RPMI7951 (cell line): ENCODE data around the gene ENPP7. TPM values are rescaled to one million over a fixed set of nuclear protein-coding genes. Genes with fewer than 3 reads are reported as not detected.
A peak's percentile ranks its signal among the peaks of the same experiment; 100 is the strongest.

Experiments used
- DNase-seq: peaks from one replicate; pipeline ENCODE4 v3.0.0-alpha.2; 2012; ENCODE audit warnings: low read depth
- total RNA-seq: library from RNA; depleted of rRNA; stranded (reverse); fragments of >200 nt; shearing (Covaris generic); gene quantifications from 2 replicates; pipeline ENCODE4 v1.2.3, GENCODE V29; 2014

The ENPP7 gene
- total RNA-seq, 1 experiment from 2014 or later = not detected

DNA sequence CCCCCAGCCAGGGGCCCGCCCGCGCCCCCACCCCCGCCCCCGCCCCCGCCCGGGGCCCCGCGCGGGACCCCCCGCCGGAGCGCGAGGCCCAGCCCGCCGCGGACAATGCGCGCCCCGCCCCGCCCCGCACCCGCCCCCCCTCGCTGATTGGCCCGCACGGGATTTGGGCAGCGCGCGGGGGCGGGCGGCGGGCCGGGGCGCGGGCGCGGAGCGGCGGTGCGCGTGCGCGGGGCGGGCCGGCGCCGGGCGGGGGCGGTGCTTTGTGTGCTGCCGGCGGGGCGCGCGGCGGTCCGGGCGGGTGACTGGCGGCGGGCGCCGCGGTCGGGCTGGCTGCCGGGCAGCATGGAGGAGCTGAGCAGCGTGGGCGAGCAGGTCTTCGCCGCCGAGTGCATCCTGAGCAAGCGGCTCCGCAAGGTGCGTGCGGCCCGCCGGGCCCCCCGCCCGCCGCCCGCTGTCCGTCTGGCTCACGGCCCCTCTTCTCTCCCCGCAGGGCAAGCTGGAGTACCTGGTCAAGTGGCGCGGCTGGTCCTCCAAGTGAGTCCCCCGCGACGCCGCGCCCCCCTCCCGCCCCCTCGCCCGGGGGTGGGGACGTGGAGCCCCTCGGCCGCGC lies 47.3 kb downstream of the ENPP7 start, which contains the start of gene CBX2:
Gene CBX2, plus strand, starts transcription at position 255 of the 610 bp plus-strand sequence. Its CDS starts 88 bp downstream, at position 343.
- DNase-seq = peak; percentile 68

DNA sequence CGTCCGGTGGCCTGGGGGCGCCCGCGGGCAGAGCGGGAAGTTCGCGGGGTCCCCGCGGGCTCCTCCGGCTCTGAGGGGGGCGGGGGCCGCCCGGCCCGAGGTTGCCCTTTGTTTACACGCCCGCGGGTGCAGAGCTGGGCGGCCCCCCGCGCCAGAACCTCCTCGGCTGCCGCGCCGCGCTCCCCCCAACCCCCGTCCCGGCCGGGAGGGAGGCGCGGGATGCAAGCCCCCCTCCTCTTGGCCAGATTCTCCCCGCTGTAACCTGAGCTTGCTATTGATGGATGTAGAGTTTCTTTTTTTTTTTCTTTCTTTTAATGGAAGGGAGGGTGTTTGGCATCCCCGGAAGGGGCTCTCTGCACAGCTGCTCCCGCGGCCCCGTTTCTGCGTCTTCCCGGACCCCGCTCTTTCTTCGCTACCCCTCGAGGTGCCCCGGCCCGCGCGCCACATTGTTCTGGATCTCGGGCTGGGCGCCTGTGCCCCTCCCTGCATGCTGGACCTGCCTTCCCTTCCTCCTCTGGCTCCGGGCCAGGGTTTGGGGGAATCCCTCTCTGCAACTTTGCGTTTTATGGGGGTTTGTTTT lies 47.9 kb downstream of the ENPP7 start:
- peak; percentile 26 for DNase-seq

DNA sequence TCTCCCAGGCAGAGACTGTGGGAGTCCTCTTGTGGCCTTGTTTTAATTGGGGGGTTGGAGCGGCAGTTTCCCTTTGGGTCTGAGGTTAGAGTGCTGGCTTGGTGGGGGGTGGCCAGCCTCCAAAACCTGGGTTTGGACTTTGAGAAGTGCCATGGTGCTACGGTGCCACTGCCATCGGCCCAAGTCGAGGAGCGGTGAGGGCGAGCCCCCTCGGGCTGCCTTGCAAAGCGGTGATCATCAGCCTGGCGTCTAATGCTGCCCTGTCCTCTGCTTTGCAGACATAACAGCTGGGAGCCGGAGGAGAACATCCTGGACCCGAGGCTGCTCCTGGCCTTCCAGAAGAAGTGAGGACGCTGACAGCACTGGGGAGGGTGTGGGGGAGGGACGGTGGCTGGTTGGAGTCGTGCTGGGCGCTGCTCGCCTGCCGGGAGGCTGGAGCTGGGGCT lies 48.4 kb downstream of the ENPP7 start:
- DNase-seq = no peak

DNA sequence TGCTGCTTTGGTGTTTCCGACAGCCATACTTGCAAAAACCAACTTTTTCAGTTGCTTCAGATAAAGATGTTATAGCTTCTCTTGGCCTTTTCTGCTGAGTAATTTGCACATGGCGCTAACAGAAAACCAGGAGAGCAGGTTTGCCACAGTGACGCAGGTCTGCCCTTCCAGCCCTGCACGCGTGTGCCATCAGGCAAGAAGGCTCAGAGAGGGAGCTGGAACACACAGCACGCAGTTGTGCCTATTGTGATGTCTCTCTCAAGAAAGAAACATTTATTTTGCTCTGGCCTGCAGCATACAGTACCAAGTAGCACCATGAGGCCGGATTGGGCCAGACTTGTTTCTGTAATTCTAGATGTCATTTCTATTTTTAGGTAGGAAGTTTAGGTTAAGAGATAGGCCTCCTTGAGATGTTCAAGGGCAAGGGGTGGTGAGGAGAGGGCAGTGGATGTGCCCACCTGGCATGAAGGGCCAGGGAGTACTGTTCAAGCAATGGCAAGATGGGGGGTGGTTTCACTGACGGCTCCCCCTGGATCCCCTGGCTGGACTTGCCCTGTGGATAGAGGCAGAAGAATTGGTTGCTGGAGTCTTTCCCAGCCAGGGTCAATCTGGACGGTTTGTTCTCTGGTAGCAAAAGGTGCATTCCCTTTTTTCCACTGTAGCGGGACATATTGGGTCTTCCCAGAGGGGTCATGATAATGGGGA lies 49.1 kb downstream of the ENPP7 start:
- no peak for DNase-seq

DNA sequence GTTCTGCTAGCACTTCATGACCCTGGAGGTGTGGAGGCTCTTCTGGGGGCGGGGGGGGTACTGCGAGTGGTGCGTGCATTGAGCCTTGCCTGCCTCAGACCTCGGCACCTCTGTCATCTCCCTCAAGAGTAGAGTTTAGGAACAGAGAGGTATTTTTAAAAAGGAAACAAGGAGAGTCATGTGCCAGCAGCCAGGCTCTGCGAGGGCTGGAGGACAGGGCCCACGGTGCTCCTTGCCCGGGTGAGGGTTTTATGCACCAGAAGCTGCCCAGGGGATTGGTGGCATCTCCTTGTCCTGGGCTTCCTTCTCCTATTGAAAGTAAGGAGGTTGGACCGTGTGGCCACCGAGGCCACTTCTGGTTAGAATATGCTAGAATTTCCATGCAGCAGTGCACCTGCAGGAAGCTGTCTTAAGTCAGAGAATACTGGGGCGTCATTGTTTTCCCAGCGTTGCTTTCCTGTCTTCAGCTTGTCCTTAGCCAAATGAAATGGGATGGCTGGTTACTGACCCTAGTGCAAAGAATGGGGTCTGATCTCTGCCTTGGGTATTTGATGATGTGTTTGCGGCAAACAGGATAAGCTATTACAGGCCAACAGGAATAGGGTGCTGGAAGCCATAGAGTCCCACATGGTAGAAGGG lies 50.4 kb downstream of the ENPP7 start:
- no peak for DNase-seq

DNA sequence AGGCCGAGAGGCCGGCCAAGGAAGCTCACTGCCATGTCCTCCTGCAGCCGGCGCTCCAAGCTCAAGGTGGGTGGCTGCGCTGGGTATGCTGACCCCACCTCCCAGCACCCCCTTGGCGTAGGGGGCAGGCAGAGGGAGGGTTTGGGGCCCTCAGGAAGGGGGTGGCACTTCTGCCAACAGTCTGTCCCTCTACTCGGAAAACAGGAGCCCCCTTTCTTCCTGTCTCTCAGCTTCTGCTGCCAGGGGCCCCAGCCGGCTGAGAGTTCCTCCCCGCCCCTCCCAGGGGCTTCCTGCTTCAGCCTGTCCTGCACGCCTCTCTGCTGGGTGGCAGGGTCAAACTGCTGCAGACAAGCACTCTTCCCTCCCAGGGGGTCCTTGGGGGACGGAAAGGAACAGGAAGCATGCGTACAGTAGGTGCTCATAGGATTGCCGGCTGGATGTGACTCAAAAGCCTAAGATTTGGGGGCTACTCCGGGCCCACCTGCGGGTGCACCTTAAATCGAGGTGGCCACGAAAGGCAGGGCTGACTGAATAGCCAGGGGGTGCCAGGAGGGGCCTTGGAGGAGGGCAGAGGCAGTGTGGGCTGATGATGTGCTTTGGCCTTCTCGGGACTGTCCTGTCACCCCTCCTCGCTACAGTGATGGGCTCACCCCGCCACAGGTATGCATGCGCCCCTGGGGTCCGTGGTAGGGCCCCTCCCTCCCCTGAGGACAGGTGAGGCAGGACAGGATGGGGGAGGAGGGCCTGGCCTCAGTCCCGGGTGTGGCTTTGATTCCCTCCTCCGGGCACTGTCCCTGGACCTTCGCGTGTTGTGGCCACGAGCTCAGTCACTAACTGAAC lies 51.2 kb downstream of the ENPP7 start:
- no peak for DNase-seq

DNA sequence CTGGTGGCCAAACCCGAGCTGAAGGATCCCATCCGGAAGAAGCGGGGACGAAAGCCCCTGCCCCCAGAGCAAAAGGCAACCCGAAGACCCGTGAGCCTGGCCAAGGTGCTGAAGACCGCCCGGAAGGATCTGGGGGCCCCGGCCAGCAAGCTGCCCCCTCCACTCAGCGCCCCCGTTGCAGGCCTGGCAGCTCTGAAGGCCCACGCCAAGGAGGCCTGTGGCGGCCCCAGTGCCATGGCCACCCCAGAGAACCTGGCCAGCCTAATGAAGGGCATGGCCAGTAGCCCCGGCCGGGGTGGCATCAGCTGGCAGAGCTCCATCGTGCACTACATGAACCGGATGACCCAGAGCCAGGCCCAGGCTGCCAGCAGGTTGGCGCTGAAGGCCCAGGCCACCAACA lies 53.1 kb downstream of the ENPP7 start:
- no peak for DNase-seq

DNA sequence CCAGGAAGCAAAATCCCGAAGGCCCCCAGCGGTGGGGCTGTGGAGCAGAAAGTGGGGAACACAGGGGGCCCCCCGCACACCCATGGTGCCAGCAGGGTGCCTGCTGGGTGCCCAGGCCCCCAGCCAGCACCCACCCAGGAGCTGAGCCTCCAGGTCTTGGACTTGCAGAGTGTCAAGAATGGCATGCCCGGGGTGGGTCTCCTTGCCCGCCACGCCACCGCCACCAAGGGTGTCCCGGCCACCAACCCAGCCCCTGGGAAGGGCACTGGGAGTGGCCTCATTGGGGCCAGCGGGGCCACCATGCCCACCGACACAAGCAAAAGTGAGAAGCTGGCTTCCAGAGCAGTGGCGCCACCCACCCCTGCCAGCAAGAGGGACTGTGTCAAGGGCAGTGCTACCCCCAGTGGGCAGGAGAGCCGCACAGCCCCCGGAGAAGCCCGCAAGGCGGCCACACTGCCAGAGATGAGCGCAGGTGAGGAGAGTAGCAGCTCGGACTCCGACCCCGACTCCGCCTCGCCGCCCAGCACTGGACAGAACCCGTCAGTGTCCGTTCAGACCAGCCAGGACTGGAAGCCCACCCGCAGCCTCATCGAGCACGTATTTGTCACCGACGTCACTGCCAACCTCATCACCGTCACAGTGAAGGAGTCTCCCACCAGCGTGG lies 53.7 kb downstream of the ENPP7 start:
- DNase-seq = no peak

DNA sequence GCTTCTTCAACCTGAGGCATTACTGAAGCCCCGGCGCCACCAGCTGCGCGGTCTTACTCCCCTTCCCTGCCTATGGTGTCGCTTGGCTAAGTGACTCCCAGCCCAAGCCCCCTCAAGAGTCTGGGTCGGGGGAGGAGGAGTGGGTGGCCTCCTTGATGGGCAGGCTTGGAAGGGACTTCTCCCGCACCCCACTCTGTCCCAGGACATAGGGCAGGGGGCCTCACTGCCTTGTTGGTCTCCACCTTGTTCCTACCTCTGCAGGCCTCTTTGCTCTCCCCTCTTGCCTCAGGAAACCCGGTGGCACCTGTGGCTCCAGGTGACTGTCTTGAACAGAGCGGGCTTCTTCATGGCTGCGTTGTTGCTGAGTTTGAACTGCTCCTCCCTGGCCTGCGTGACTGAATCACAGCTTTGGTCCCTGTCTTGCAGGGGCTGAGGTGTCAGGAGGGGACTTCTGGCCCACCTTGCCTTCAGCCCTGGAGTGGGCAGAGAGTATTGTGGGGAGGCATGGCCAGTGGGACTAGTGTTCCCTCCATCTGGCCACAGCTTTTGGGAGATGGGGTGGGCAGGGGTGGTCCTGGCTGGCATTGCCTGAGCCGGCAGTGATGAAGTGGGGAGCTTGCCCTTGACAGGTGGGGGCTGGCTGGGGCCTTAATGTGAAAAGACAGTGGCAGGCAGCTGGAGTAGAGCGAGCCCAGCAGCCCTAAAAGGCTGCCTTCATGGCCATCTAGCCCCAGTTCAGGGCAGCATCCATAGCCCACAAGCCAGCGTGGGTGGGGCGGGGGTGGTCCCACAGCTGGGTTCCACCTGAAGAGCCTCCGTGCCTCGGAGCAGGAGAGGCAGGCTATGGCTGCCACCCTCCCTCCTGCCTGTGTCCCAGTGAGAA lies 54.5 kb downstream of the ENPP7 start:
- DNase-seq = no peak

DNA sequence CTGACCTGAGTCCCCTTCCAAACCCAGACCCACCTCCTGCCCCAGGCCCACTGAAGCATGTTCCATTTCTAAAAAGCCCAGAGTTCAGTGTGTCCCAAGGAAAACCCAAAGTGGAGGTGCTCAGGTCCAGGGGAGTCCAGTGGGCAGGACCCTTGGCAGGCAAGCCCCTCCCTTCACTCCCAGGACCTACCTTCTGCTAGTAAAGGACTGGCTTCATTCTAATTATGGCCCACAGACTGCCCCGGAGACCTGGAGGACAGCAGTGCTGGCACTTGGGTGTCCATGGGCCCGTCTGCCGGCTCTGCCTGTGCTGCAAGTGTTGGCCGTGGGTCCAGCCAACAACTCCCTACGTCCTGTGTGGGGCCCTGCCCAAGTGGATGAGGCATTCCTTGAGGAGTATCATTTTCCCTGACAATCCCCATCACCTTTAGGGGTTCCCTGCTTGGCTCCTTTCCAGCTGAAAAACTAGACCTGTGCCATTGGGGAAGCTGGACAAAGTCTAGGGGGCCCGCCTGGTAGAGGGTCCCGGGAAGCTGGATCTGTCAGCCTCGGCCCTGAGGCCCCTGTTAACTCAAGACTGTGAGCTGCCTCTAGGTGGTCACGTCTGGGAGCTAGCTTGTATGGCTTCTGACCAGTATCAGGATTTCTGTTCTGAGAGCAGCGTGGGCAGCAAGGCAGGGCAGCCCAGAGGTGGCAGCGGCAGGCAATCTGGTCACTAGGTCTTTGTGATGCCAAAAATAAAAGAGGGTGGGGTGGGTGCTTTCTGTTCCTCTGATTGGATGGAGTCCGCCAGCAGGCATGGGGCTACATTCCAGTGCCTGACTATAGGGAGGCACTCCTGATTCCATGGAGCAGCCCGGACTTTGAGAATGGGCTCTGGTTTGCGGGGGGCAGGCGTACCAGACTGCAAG lies 55.4 kb downstream of the ENPP7 start:
- no peak for DNase-seq

DNA sequence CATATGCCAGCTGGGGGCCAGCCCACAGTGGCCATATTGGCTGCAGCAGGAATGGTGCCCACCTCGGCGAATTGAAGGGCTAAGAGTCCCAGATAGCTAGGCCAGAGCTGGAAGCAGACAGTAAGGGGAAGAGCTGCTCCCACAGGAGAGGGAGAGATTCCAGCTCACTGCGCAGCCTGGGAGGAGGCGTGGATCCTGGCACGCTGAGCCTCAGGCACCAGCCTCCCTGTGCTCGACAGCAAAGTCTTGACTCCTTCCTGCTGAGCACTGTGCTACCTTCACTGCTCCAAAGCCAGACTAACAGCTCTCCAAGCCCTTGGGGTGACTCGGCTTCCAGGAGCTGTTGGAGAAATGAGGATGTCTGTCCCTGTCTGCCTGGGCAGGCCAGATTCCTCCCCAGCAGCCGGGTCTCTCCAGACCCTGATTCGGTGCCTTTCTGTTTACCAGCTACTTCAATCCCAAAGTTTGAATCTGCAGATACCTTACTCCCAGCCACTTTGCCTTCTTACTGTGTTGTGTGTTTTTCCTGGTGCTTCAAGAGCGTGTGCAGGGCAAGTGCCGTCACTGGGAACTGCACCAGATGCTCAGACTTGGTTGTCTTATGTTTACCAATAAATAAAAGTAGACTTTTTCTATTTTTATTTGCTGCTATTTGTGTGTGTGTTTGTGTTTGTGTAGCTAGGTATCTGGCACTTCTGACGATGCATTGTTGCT lies 56.3 kb downstream of the ENPP7 start:
- no peak for DNase-seq

DNA sequence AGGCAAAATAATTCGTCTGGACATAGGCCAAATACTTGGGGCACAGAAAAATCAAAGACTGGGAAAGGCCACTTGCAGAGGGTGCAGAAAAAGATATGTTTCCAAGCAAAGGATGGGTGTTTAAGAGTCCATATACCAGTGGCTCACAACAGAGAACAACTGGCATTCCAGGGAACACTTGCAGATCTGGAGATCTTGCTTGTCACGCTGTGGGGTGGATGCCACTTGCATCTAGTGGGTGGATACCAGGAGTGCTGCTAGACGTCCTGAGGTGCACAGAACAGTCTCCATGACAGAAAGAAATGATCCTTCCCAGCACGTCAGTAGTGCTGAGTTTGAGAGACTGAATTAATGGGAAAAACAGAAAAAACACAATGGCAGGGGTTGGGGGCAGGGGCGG lies 57.7 kb downstream of the ENPP7 start:
- no peak for DNase-seq

DNA sequence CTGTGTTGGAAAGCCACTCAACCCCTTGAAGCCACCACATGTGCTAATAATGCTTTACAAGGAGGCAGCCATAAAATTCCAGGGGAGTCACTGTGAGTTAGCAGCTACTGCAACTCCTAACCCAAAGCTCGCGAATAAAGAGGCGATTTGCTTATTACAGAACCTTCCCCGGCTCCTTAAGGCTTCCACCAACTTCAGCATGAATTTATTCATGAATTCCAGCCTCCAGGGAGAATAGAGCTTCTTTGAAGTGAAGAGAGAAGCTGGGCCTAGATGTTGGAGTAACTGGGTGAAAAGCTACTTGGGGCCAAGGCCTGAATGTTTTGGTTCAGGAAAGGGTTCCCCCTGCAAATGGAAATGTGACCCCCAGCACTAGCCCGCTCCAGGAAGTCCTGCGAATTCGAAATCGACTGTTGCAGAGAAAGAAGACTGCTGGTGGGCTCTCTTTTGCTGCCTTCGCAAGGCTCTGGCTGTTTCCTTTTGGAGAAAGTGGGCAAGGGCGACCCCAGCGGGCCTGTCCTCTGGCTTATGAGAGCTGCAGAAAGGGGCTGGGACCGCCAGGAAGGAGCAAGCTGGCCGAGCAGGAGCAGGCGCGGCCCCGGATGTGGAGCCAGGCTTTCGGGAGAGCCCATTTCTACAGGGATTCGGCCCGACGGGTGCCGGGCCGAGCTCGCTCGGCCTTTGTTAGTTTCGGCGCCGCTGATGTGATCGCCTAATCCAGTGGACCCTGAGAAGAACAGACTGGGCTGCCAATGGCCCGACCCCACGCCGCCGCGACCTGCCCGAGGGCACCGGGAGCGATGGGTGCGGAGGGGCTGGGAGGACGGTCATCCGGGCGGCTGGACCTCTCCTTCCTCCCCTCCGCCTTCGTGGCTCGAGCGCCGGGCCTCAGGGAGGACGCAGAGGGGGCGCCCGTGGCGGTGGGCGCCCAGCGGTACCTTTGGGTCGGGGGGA lies 58.5 kb downstream of the ENPP7 start:
- no peak for DNase-seq

DNA sequence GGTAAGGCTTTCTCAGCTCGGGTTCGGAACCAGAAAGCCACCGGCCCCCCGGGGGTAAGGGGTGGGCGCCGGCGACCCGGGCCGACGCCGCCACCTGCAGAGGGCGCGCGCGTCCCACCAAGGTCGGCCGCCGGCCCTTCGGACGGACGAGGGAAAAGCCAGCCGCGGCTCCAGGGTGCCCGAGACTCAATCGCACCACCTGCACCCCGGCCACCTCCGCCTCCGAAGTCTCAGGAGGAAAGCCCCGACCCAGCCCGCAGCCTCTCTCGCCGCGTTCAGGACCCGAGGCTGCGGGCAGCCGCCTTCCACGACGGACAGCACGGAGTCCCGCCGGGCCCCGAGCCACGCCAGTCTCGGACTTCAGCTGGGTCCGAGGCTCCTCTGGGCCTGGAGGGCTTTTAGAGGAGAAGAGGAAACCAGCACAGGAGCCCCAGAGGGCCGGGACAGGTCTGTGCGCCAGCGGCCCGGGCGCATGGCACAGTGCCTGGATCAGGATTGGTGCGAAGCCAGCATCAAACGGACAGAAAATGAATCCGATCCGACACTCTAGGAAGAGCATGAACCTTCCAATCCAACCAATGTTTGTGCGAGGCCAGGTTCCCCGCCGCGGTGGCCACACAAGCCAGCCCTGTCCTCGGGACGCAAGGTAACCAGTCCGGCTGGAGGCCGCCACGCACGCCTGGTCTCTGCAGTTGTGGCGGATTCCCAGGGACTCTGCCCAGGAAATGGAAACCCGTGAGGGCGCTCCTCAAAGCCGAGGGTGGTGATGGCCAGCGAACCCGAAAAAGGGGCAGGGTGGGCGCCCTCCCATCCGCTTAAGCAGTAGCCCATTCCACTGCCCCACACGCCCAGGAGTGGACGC lies 59.4 kb downstream of the ENPP7 start:
- no peak for DNase-seq

DNA sequence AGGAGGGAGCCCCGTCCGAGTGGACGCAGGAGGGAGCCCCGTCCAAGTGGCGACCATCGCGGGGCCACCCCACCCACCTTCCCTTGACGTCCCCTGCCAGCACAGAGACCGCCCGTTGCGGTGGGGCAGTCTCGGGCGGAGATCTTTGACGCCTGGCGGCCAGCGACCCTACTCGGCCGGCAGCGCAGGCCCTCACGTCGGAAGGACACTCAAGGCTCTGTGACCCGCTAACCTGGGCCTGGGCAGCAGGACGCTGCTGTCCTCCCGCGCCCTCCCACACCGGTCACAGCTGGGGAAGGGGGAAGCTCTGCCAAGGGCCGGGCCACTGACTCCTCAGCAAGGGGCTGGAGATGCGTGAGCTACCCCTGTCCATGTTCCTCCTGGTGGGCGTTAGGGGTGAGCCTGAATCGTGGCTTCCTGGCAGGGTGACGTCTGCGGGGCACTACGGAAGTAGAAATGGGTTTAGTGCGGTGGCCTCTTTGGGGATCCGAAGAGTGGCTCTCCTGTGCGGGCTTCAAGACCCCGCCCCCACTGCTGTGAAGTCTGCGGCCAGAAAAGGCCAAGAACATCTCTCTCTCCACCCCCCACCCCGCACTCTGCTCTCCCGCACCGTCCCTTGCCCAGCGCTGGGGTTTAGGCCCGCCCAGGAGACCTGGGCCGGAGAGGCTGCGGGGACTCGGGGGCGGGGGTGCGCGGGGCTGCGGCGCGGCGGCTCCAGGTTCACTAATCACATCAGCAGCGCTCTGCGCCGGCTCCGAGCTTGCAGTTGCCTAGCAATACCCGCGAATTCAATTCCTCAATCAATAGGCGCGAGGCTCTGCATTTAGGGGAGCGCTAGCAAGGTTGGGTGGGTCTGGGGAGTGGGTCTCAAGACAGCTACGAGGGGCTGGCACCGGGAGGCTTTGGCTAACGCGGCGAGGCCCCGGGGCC lies 60.3 kb downstream of the ENPP7 start:
- no peak for DNase-seq
